ENCODE measurements around the gene DZIP3.

DNA sequence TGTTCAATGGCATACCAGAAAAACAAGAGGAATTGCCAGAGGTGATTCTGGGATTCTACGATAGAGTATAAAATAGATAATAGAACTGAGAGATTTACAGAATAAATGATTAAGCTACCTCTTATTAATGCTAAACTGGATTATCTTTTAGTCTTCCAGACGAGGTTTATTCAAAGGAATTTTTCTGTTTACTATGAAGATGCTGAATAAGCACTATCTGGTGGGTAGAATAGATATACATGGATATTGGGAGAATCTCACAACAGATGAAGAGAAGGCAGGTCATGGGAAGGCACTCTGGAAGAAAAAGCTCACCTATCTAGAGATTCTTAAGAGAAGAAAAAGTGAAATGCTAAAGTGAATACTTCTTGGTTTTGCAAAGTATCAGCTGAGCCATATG is 11.5 kb upstream of the DZIP3 start:
- TF ChIP-seq POLR2AphosphoS5 (IDR thresholded peaks at IDR 0.05; ENCODE audit: borderline replicate concordance, low read depth, low read length) (no peak), EZH2 (IDR thresholded peaks at IDR 0.05) (no peak)

All from SK-N-MC (cell line).